Liver (tissue), 9 donors: Measurements from ENCODE around the gene JAML. TPM values are rescaled to one million over a fixed set of nuclear protein-coding genes. Genes with fewer than 3 reads are reported as not detected.

ENCODE experiments used
- DNase-seq: peaks from one replicate; pipeline ENCODE4 v3.0.0-alpha.2; 2017; ENCODE audit warnings: low spot score
- H3K27ac ChIP-seq, 2 donors: one replicate each; pipeline ENCODE4 v1.7.0; 2013; ENCODE audit warnings: inconsistent platforms in 2 of 2, low read length in 2 of 2, control low read depth in 1 of 2, low read depth in 1 of 2, mild to moderate bottlenecking in 1 of 2
- H3K27me3 ChIP-seq, 4 donors: one replicate each; pipeline versions ENCODE4 v1.6.1 to v1.7.0; 2013; ENCODE audit warnings: low read length in 3 of 4, inconsistent platforms in 1 of 4, mild to moderate bottlenecking in 1 of 4, moderate library complexity in 1 of 4; ENCODE audit not compliant: control insufficient read depth in 4 of 4, insufficient read depth in 4 of 4
- H3K36me3 ChIP-seq, 4 donors: one replicate each; pipeline versions ENCODE4 v1.6.1 to v1.7.0; 2013; ENCODE audit warnings: low read length in 3 of 4, mild to moderate bottlenecking in 3 of 4, low read depth in 1 of 4, moderate library complexity in 1 of 4; ENCODE audit not compliant: control insufficient read depth in 4 of 4, insufficient read depth in 3 of 4
- H3K4me1 ChIP-seq, 4 donors: one replicate each; pipeline versions ENCODE4 v1.6.1 to v1.7.0; 2013; ENCODE audit warnings: low read length in 3 of 4, mild to moderate bottlenecking in 3 of 4, moderate library complexity in 1 of 4; ENCODE audit not compliant: control insufficient read depth in 4 of 4, insufficient read depth in 4 of 4
- H3K4me3 ChIP-seq, 3 donors: one replicate each; pipeline versions ENCODE4 v1.6.1 to v1.7.0; 2013; ENCODE audit warnings: low read length in 3 of 3, control low read depth in 1 of 3, low read depth in 1 of 3, mild to moderate bottlenecking in 1 of 3
- H3K9ac ChIP-seq, 2 donors: one replicate each; pipeline ENCODE4 v1.7.0; 2013; ENCODE audit warnings: low read length in 2 of 2, mild to moderate bottlenecking in 2 of 2, moderate library complexity in 2 of 2, control low read depth in 1 of 2, low read depth in 1 of 2
- H3K9me3 ChIP-seq, 4 donors: one replicate each; pipeline versions ENCODE4 v1.6.1 to v1.7.0; 2013; ENCODE audit warnings: low read length in 3 of 4; ENCODE audit not compliant: control insufficient read depth in 4 of 4
- EGR1 ChIP-seq, 2 donors: IDR thresholded peaks; 2 replicates each; pipeline ENCODE4 v1.6.1; 2016 to 2018; ENCODE audit warnings: antibody characterized with exemption in 2 of 2, low read depth in 2 of 2
- FOXA1 ChIP-seq: IDR thresholded peaks from 2 replicates; pipeline ENCODE4 v1.6.1; 2016; ENCODE audit warnings: antibody characterized with exemption
- FOXA2 ChIP-seq: IDR thresholded peaks from 2 replicates; pipeline ENCODE4 v1.6.1; 2016; ENCODE audit warnings: antibody characterized with exemption
- GABPA ChIP-seq, 2 donors: IDR thresholded peaks in 1 of 2; conservative IDR thresholded peaks in 1 of 2; 2 replicates each; pipeline ENCODE4 v1.6.1; 2016; ENCODE audit warnings: antibody characterized with exemption in 2 of 2, mild to moderate bottlenecking in 1 of 2, moderate library complexity in 1 of 2
- HNF4A ChIP-seq, 2 donors: conservative IDR thresholded peaks; 2 replicates each; pipeline ENCODE4 v1.6.1; 2016; ENCODE audit warnings: antibody characterized with exemption in 2 of 2, mild to moderate bottlenecking in 2 of 2
- HNF4G ChIP-seq: IDR thresholded peaks from 2 replicates; pipeline ENCODE4 v1.6.1; 2016; ENCODE audit warnings: antibody characterized with exemption
- JUND ChIP-seq, 2 donors: IDR thresholded peaks; 2 replicates each; pipeline ENCODE4 v1.6.1; 2016; ENCODE audit warnings: antibody characterized with exemption in 2 of 2
- NR2F2 ChIP-seq: IDR thresholded peaks from 2 replicates; pipeline ENCODE4 v1.6.1; 2016; ENCODE audit warnings: antibody characterized with exemption
- RAD21 ChIP-seq, 2 donors: IDR thresholded peaks; 2 replicates each; pipeline ENCODE4 v1.6.1; 2016; ENCODE audit warnings: antibody characterized with exemption in 2 of 2, mild to moderate bottlenecking in 2 of 2
- RXRA ChIP-seq, 2 donors: IDR thresholded peaks; 2 replicates each; pipeline ENCODE4 v1.6.1; 2017 to 2018; ENCODE audit warnings: antibody characterized with exemption in 2 of 2, mild to moderate bottlenecking in 1 of 2
- SP1 ChIP-seq: IDR thresholded peaks from 2 replicates; pipeline ENCODE4 v1.6.1; 2018; ENCODE audit warnings: antibody characterized with exemption, mild to moderate bottlenecking
- TAF1 ChIP-seq: conservative IDR thresholded peaks from 2 replicates; pipeline ENCODE4 v1.6.1; 2016; ENCODE audit warnings: antibody characterized with exemption, mild to moderate bottlenecking
- YY1 ChIP-seq: IDR thresholded peaks from 2 replicates; pipeline ENCODE4 v1.6.1; 2016; ENCODE audit warnings: antibody characterized with exemption, mild to moderate bottlenecking
- WGBS: extraction: QIAGEN DNeasy Blood & Tissue Kit; methylation state at CpG from one replicate; pipeline ENCODE4 v1.1.7; 2013; 5-methylcytosine and 5-hydroxymethylcytosine counted together
- polyA plus RNA-seq, 2 donors: library from polyadenylated mRNA; stranded (reverse) in 1 of 2; unstranded in 1 of 2; fragments of 200-250 nt in 1 of 2; fragments of >200 nt in 1 of 2; fragmentation: Nextera tagmentation in 1 of 2; extraction: Ambion mirVana in 1 of 2; gene quantifications; one replicate each; pipeline versions ENCODE4 v1.2.1 to v1.2.3, GENCODE V29; 2013 to 2015
- total RNA-seq, 2 donors: library from RNA; depleted of rRNA; stranded (reverse); fragments of >200 nt; gene quantifications; one replicate each; pipeline ENCODE4 v1.2.3, GENCODE V29; 2014
- TF ChIP-seq, protein P1 (sequence below): IDR thresholded peaks from 2 replicates; pipeline ENCODE4 v1.6.1; 2016; ENCODE audit warnings: antibody characterized with exemption
- TF ChIP-seq, protein P2 (sequence below): IDR thresholded peaks from 2 replicates; pipeline ENCODE4 v1.6.1; 2016; ENCODE audit warnings: antibody characterized with exemption
- TF ChIP-seq, protein P3 (sequence below): IDR thresholded peaks from 2 replicates; pipeline ENCODE4 v1.6.1; 2016; ENCODE audit warnings: antibody characterized with exemption, mild to moderate bottlenecking
- TF ChIP-seq, protein P4 (sequence below): fragments of 150-350 bp; IDR thresholded peaks from 2 replicates; pipeline ENCODE4 v1.5.1; 2017; ENCODE audit warnings: improper control_type of control experiment, low read depth, low read length; ENCODE audit not compliant: missing input control
- TF ChIP-seq, protein P5 (sequence below): IDR thresholded peaks from 2 replicates; pipeline ENCODE4 v1.6.1; 2016; ENCODE audit warnings: antibody characterized with exemption
- donor health status: healthy.
- donor health status: healthy.
- donor health status: healthy.
- donor health status: healthy.
- donor health status: healthy.

Gene JAML
- total and polyA plus RNA-seq, 4 donors, result 2.2 to 13.5 (median 6.5) TPM

DNA sequence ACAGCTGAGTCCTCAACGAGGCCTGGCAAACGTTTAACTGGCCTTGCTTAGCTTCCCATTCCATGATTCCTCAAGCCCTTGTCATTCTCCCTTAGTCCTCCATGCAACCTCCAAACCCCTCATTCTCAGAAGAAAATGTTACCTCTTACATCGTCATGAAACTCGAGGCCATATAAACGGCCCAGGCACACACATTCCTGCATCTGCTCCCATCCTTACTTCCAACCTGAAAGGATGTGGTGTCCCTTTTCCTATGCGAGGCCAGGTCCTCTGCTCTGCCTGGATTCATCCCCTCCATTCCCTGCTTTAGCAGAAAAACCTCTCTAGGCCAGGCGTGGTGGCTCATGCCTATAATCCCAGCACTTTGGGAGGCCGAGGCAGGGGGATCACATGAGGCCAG is 18.4 kb upstream of the JAML start:
- DNase-seq, result no peak
- Histone ChIP-seq H3K36me3 (no peaks in the 10 kb centered on the region), H3K27me3 (no peaks in the 10 kb centered on the region), H3K4me1 (peaks cover 6 to 45% (median 18%) of the 10 kb centered on the region in 4 donors), H3K27ac (no peak overlapping the region), H3K9me3 (no peaks in the 10 kb centered on the region), H3K4me3 (no peak overlapping the region), H3K9ac (no peak overlapping the region)
- WGBS, result 80% methylated on average over 8 of the region's 8 CpGs
- TF ChIP-seq, protein P1, sequence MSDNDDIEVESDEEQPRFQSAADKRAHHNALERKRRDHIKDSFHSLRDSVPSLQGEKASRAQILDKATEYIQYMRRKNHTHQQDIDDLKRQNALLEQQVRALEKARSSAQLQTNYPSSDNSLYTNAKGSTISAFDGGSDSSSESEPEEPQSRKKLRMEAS, result no peak
- TF ChIP-seq FOXA2 (no peak), HNF4G (no peak), RXRA (IDR thresholded peaks at IDR 0.05) (no peak), YY1 (no peak), JUND (IDR thresholded peaks at IDR 0.05) (no peak), NR2F2 (no peak), SP1 (no peak), HNF4A (conservative IDR thresholded peaks at IDR 0.05) (no peak), EGR1 (IDR thresholded peaks at IDR 0.05; ENCODE audit: low read depth in 2 of 2) (no peak), TAF1 (no peak), FOXA1 (no peak), RAD21 (IDR thresholded peaks at IDR 0.05) (no peak), GABPA (IDR thresholded peaks at IDR 0.05 in 1 of 2, conservative IDR thresholded peaks at IDR 0.05 in 1 of 2) (no peak)
- TF ChIP-seq, protein P2, sequence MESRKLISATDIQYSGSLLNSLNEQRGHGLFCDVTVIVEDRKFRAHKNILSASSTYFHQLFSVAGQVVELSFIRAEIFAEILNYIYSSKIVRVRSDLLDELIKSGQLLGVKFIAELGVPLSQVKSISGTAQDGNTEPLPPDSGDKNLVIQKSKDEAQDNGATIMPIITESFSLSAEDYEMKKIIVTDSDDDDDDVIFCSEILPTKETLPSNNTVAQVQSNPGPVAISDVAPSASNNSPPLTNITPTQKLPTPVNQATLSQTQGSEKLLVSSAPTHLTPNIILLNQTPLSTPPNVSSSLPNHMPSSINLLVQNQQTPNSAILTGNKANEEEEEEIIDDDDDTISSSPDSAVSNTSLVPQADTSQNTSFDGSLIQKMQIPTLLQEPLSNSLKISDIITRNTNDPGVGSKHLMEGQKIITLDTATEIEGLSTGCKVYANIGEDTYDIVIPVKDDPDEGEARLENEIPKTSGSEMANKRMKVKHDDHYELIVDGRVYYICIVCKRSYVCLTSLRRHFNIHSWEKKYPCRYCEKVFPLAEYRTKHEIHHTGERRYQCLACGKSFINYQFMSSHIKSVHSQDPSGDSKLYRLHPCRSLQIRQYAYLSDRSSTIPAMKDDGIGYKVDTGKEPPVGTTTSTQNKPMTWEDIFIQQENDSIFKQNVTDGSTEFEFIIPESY, result no peak
- TF ChIP-seq, protein P3, sequence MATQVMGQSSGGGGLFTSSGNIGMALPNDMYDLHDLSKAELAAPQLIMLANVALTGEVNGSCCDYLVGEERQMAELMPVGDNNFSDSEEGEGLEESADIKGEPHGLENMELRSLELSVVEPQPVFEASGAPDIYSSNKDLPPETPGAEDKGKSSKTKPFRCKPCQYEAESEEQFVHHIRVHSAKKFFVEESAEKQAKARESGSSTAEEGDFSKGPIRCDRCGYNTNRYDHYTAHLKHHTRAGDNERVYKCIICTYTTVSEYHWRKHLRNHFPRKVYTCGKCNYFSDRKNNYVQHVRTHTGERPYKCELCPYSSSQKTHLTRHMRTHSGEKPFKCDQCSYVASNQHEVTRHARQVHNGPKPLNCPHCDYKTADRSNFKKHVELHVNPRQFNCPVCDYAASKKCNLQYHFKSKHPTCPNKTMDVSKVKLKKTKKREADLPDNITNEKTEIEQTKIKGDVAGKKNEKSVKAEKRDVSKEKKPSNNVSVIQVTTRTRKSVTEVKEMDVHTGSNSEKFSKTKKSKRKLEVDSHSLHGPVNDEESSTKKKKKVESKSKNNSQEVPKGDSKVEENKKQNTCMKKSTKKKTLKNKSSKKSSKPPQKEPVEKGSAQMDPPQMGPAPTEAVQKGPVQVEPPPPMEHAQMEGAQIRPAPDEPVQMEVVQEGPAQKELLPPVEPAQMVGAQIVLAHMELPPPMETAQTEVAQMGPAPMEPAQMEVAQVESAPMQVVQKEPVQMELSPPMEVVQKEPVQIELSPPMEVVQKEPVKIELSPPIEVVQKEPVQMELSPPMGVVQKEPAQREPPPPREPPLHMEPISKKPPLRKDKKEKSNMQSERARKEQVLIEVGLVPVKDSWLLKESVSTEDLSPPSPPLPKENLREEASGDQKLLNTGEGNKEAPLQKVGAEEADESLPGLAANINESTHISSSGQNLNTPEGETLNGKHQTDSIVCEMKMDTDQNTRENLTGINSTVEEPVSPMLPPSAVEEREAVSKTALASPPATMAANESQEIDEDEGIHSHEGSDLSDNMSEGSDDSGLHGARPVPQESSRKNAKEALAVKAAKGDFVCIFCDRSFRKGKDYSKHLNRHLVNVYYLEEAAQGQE, result no peak
- TF ChIP-seq, protein P4, sequence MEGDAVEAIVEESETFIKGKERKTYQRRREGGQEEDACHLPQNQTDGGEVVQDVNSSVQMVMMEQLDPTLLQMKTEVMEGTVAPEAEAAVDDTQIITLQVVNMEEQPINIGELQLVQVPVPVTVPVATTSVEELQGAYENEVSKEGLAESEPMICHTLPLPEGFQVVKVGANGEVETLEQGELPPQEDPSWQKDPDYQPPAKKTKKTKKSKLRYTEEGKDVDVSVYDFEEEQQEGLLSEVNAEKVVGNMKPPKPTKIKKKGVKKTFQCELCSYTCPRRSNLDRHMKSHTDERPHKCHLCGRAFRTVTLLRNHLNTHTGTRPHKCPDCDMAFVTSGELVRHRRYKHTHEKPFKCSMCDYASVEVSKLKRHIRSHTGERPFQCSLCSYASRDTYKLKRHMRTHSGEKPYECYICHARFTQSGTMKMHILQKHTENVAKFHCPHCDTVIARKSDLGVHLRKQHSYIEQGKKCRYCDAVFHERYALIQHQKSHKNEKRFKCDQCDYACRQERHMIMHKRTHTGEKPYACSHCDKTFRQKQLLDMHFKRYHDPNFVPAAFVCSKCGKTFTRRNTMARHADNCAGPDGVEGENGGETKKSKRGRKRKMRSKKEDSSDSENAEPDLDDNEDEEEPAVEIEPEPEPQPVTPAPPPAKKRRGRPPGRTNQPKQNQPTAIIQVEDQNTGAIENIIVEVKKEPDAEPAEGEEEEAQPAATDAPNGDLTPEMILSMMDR, result no peak
- TF ChIP-seq, protein P5, sequence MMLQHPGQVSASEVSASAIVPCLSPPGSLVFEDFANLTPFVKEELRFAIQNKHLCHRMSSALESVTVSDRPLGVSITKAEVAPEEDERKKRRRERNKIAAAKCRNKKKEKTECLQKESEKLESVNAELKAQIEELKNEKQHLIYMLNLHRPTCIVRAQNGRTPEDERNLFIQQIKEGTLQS, result no peak
